K562 (cell line): Measurements from ENCODE around the gene VPS13D. TPM values are rescaled to one million over a fixed set of nuclear protein-coding genes. Genes with fewer than 3 reads are reported as not detected.

Experiments used
- CREB3L1 ChIP-seq: fragments of 450-650 bp; IDR thresholded peaks from 2 replicates; pipeline ENCODE4 v1.6.1; 2014; ENCODE audit warnings: low read depth, mild to moderate bottlenecking, moderate library complexity, borderline replicate concordance
- E2F3 ChIP-seq: fragments of 250-450 bp; sonication (Bioruptor Pico); IDR thresholded peaks from 2 replicates; pipeline ENCODE4 v1.4.0; 2020; ENCODE audit warnings: mild to moderate bottlenecking
- FOXA1 ChIP-seq: fragments of 450-650 bp; IDR thresholded peaks from 2 replicates; pipeline ENCODE4 v1.6.1; 2016; ENCODE audit warnings: mild to moderate bottlenecking, borderline replicate concordance
- GABPA ChIP-seq: fragments of 200-800 bp; sonication (Bioruptor generic); conservative IDR thresholded peaks from 2 replicates; pipeline ENCODE4 v1.6.1; 2016; ENCODE audit warnings: low read depth, missing genetic modification characterization, missing compliant biosample characterization
- GATA2 ChIP-seq: sonication (generic); formaldehyde crosslinking; IDR thresholded peaks from 2 replicates; pipeline ENCODE4 v1.4.0; 2020; ENCODE audit warnings: mild to moderate bottlenecking, missing genetic modification reagents
- HMG20B ChIP-seq: fragments of 250-450 bp; sonication (Bioruptor Pico); IDR thresholded peaks from 2 replicates; pipeline ENCODE4 v1.5.0; 2021; ENCODE audit warnings: mild to moderate bottlenecking
- HNRNPK ChIP-seq: fragments of 200-400 bp; formaldehyde crosslinking; IDR thresholded peaks from one replicate; pipeline ENCODE4 v1.6.1; 2018; ENCODE audit warnings: mild to moderate bottlenecking, low read depth, low read length; ENCODE audit not compliant: poor library complexity, severe bottlenecking
- KLF16 ChIP-seq: IDR thresholded peaks from 2 replicates; pipeline ENCODE4 v1.6.1; 2016; ENCODE audit warnings: antibody characterized with exemption
- LCOR ChIP-seq: sonication (generic); formaldehyde crosslinking; IDR thresholded peaks from 2 replicates; pipeline ENCODE4 v1.8.0; 2022; ENCODE audit warnings: mild to moderate bottlenecking, missing genetic modification reagents
- LEF1 ChIP-seq: fragments of 450-650 bp; IDR thresholded peaks from 2 replicates; pipeline ENCODE4 v1.6.1; 2016; ENCODE audit warnings: mild to moderate bottlenecking
- MECOM ChIP-seq: fragments of 250-450 bp; sonication (Bioruptor Pico); IDR thresholded peaks from 2 replicates; pipeline ENCODE4 v1.8.0; 2022; ENCODE audit warnings: inconsistent platforms
- NFATC3 ChIP-seq: fragments of 450-650 bp; IDR thresholded peaks from 2 replicates; pipeline ENCODE4 v1.6.1; 2017; ENCODE audit warnings: mild to moderate bottlenecking
- PURB ChIP-seq: sonication (generic); formaldehyde crosslinking; IDR thresholded peaks from 2 replicates; pipeline ENCODE4 v1.9.0; 2021; ENCODE audit warnings: low read depth, mild to moderate bottlenecking, missing genetic modification reagents
- SP2 ChIP-seq: IDR thresholded peaks from 2 replicates; pipeline ENCODE4 v1.6.1; 2011; ENCODE audit warnings: mild to moderate bottlenecking, low read depth, low read length, moderate library complexity; ENCODE audit not compliant: poor library complexity, severe bottlenecking; ENCODE audit errors: extremely low read depth
- TEAD2 ChIP-seq: fragments of 450-650 bp; IDR thresholded peaks from 2 replicates; pipeline ENCODE4 v1.6.1; 2016; ENCODE audit warnings: missing genetic modification characterization, control low read depth, missing compliant biosample characterization
- TEAD4 ChIP-seq, 2 experiments: sonication (generic) in 1 of 2; formaldehyde crosslinking in 1 of 2; IDR thresholded peaks; 2 replicates each; pipeline versions ENCODE4 v1.6.1 to v1.8.0; 2012 to 2022; ENCODE audit warnings: borderline replicate concordance in 1 of 2, inconsistent platforms in 1 of 2, low read length in 1 of 2, mild to moderate bottlenecking in 1 of 2, missing genetic modification reagents in 1 of 2
- U2AF1 ChIP-seq: fragments of 200-400 bp; formaldehyde crosslinking; optimal IDR thresholded peaks from 2 replicates; pipeline ENCODE3; 2017; ENCODE audit warnings: mild to moderate bottlenecking, low read depth, low read length, moderate library complexity
- USF1 ChIP-seq: sonication (generic); formaldehyde crosslinking; IDR thresholded peaks from 2 replicates; pipeline ENCODE4 v1.9.0; 2022; ENCODE audit warnings: mild to moderate bottlenecking, missing genetic modification reagents
- ZEB2 ChIP-seq: fragments of 450-650 bp; IDR thresholded peaks from 2 replicates; pipeline ENCODE4 v1.6.1; 2016
- ZNF316 ChIP-seq: fragments of 450-650 bp; IDR thresholded peaks from 2 replicates; pipeline ENCODE4 v1.6.1; 2016
- ZNF354B ChIP-seq: fragments of 250-450 bp; sonication (Bioruptor Pico); IDR thresholded peaks from 2 replicates; pipeline ENCODE4 v1.4.0; 2020
- ZNF444 ChIP-seq: fragments of 250-450 bp; sonication (Bioruptor Pico); IDR thresholded peaks from 2 replicates; pipeline ENCODE4 v1.4.0; 2020; ENCODE audit warnings: mild to moderate bottlenecking, moderate library complexity
- ZNF583 ChIP-seq: fragments of 250-450 bp; sonication (Bioruptor Pico); IDR thresholded peaks from 2 replicates; pipeline ENCODE4 v1.4.0; 2020
- polyA plus RNA-seq, 8 experiments: library from polyadenylated mRNA; depleted of rRNA in 4 of 8; stranded (reverse) in 5 of 8; unstranded in 3 of 8; fragments of >200 nt; fragmentation: Nextera tagmentation in 2 of 8; fragmentation: Illumina TruSeq in 1 of 8; extraction: Ambion mirVana in 2 of 8; extraction: Trizol in 1 of 8; gene quantifications; 2 replicates each; pipeline versions ENCODE4 v1.2.1 to v1.2.3, GENCODE V29; 2011 to 2014; ENCODE audit warnings: inconsistent platforms in 1 of 8, missing spikeins in 1 of 8
- total RNA-seq, 7 experiments: library from RNA; depleted of rRNA in 6 of 7; stranded (reverse); fragments of >200 nt in 6 of 7; fragmentation: Illumina TruSeq in 2 of 7; extraction: Trizol in 2 of 7; gene quantifications; 2 replicates each; pipeline versions ENCODE4 v1.2.1 to v1.2.3, GENCODE V29; 2011 to 2021; ENCODE audit warnings: low replicate concordance in 1 of 7
- TF ChIP-seq, protein P1 (sequence below), 3 experiments: fragments of 200-800 bp in 1 of 3; fragments of 250-450 bp in 1 of 3; fragments of 450-650 bp in 1 of 3; sonication (Bioruptor Pico) in 1 of 3; sonication (Bioruptor generic) in 1 of 3; formaldehyde crosslinking in 1 of 3; IDR thresholded peaks; 2 replicates each; pipeline versions ENCODE4 v1.6.1 to v1.8.0; 2016 to 2022; ENCODE audit warnings: mild to moderate bottlenecking in 2 of 3, missing genetic modification characterization in 2 of 3, missing compliant biosample characterization in 1 of 3, moderate library complexity in 1 of 3

The VPS13D gene
- total and polyA plus RNA-seq, 9 of the 15 experiments (the other 6 are each of a cell fraction or from before 2014, with no cell fraction given): 6.1 to 51.5 (median 38.5) TPM

DNA sequence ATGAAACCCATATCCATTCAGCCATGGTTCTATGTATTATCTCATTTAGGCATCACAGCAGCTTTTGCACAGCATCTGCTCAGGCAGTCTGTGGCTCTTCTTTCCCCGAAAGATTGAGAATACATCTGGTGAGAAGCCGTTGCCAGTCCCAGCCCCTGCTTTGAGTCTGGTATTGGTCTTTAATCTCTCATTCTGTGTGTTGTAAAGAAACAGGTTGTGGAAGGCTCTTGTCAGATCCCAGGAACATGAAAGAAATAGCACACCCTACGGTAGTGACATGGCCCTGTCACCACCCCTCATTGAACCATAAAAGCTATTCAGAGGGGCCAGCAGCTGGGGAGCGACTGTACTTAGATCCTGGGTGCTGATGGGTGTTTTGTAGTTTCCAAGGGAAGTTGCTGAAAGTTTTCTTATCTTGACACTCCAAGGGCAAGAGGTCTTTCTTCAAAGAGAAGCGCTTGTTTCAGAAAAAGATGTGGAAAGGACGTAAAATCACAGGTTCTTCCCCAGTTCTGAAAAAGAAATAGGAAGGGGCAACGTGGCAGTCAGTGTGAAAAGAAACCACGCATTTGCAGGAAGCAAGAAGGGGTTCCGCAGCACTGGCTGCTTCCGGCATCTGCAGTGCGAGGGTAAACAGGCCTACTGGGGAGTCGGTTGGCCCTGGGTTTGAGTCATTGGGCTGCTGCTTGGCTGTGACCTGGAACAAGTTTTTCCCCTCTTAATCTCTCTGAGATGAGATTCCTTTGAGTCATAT, 243.1 kb downstream of the VPS13D start (continued):
- peak; percentile 53; the same call in 1 of the 2 replicates for TF ChIP-seq CREB3L1
- TF ChIP-seq ZNF316: no peak
- TF ChIP-seq ZNF354B (CRISPR knock-in tag): no peak
- TF ChIP-seq ZNF583 (CRISPR knock-in tag): no peak
- peak; percentile 78 for TF ChIP-seq GATA2 (CRISPR knock-in tag)
- TF ChIP-seq E2F3 (CRISPR knock-in tag): 0 out of 2 replicates have a peak, but pooled peaks have one; percentile 14
- TF ChIP-seq, protein P1, sequence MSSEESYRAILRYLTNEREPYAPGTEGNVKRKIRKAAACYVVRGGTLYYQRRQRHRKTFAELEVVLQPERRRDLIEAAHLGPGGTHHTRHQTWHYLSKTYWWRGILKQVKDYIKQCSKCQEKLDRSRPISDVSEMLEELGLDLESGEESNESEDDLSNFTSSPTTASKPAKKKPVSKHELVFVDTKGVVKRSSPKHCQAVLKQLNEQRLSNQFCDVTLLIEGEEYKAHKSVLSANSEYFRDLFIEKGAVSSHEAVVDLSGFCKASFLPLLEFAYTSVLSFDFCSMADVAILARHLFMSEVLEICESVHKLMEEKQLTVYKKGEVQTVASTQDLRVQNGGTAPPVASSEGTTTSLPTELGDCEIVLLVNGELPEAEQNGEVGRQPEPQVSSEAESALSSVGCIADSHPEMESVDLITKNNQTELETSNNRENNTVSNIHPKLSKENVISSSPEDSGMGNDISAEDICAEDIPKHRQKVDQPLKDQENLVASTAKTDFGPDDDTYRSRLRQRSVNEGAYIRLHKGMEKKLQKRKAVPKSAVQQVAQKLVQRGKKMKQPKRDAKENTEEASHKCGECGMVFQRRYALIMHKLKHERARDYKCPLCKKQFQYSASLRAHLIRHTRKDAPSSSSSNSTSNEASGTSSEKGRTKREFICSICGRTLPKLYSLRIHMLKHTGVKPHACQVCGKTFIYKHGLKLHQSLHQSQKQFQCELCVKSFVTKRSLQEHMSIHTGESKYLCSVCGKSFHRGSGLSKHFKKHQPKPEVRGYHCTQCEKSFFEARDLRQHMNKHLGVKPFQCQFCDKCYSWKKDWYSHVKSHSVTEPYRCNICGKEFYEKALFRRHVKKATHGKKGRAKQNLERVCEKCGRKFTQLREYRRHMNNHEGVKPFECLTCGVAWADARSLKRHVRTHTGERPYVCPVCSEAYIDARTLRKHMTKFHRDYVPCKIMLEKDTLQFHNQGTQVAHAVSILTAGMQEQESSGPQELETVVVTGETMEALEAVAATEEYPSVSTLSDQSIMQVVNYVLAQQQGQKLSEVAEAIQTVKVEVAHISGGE (CRISPR knock-in tag; IDR thresholded peaks at IDR 0.05): peak in 1 of 3 experiments; percentile 51; a peak in 1 of 6 replicates
- TF ChIP-seq USF1 (CRISPR knock-in tag): no peak
- no peak for TF ChIP-seq KLF16
- no peak for TF ChIP-seq FOXA1
- 0 out of 2 replicates have a peak, but pooled peaks have one; percentile 16 for TF ChIP-seq ZEB2
- TF ChIP-seq TEAD2 (tag): no peak
- TF ChIP-seq U2AF1: no peak
- no peak for TF ChIP-seq NFATC3
- 0 out of 2 replicates have a peak, but pooled peaks have one; percentile 35 for TF ChIP-seq GABPA
- no peak for TF ChIP-seq HMG20B (CRISPR knock-in tag)
- peak; percentile 83 for TF ChIP-seq LEF1
- TF ChIP-seq TEAD4 (IDR thresholded peaks at IDR 0.05; ENCODE audit: low read length): peak; percentile 22; the same call in 1 of the 2 replicates
- no peak for TF ChIP-seq TEAD4 (CRISPR knock-in tag; IDR thresholded peaks at IDR 0.05; ENCODE audit: borderline replicate concordance)
- no peak for TF ChIP-seq HNRNPK
- TF ChIP-seq ZNF444 (CRISPR knock-in tag): no peak
- TF ChIP-seq LCOR (CRISPR knock-in tag): peak; percentile 24; the same call in 1 of the 2 replicates
- no peak for TF ChIP-seq PURB (CRISPR knock-in tag)
- no peak for TF ChIP-seq SP2
- TF ChIP-seq MECOM (CRISPR knock-in tag): 0 out of 2 replicates have a peak, but pooled peaks have one; percentile 5
